Karpas-422 (cell line): Measurements from ENCODE around the gene NEDD9. TPM values are rescaled to one million over a fixed set of nuclear protein-coding genes. Genes with fewer than 3 reads are reported as not detected.

Source experiments
- DNase-seq: peaks from one replicate; pipeline ENCODE4 v3.0.0-alpha.2; 2015
- H2AFZ ChIP-seq: fragments of 200-600 bp; sonication (generic); 2 replicates; pipeline ENCODE4 v1.6.1; 2014; ENCODE audit warnings: antibody characterized with exemption, low read length, mixed read lengths
- H3K27ac ChIP-seq: fragments of 200-600 bp; sonication (generic); 2 replicates; pipeline ENCODE4 v1.5.1; 2014; ENCODE audit warnings: mild to moderate bottlenecking, low read length, moderate library complexity
- H3K27me3 ChIP-seq: fragments of 200-600 bp; sonication (generic); 2 replicates; pipeline ENCODE4 v1.6.1; 2014; ENCODE audit warnings: low read length, mixed read lengths
- H3K36me3 ChIP-seq: fragments of 200-600 bp; sonication (generic); 2 replicates; pipeline ENCODE4 v1.6.1; 2014; ENCODE audit warnings: low read length, mixed read lengths; ENCODE audit not compliant: insufficient read depth
- H3K4me1 ChIP-seq: fragments of 200-600 bp; sonication (generic); 2 replicates; pipeline ENCODE4 v1.6.1; 2014; ENCODE audit warnings: mild to moderate bottlenecking, low read length, mixed read lengths
- H3K4me2 ChIP-seq: fragments of 200-600 bp; sonication (generic); 2 replicates; pipeline ENCODE4 v1.6.1; 2014; ENCODE audit warnings: low read length, low read depth, mild to moderate bottlenecking; ENCODE audit not compliant: poor library complexity, severe bottlenecking
- H3K4me3 ChIP-seq: fragments of 200-600 bp; sonication (generic); 2 replicates; pipeline ENCODE4 v1.5.1; 2014; ENCODE audit warnings: mild to moderate bottlenecking, antibody characterized with exemption, low read length, mixed read lengths
- H3K79me2 ChIP-seq: fragments of 200-600 bp; sonication (generic); 2 replicates; pipeline ENCODE4 v1.6.1; 2014; ENCODE audit warnings: mild to moderate bottlenecking, low read length, mixed read lengths
- H3K9ac ChIP-seq: fragments of 200-600 bp; sonication (generic); 2 replicates; pipeline ENCODE4 v1.6.0; 2014; ENCODE audit warnings: low read length
- H3K9me2 ChIP-seq: fragments of 200-600 bp; sonication (generic), shearing (Covaris generic); replicated peaks from 2 replicates; pipeline ENCODE4 v1.6.0; 2014; ENCODE audit warnings: mild to moderate bottlenecking, low read length, moderate library complexity; ENCODE audit not compliant: insufficient read depth
- H3K9me3 ChIP-seq: fragments of 300-700, 200-600 bp; sonication (generic); 2 replicates; pipeline ENCODE4 v1.6.1; 2014; ENCODE audit warnings: low read length, mixed read lengths
- H4K20me1 ChIP-seq: fragments of 200-600 bp; sonication (generic); 2 replicates; pipeline ENCODE4 v1.6.1; 2014; ENCODE audit warnings: mild to moderate bottlenecking, antibody characterized with exemption, low read length, low read depth; ENCODE audit not compliant: insufficient read depth
- total RNA-seq: library from RNA; depleted of rRNA; stranded (reverse); fragments of >200 nt; shearing (Covaris generic); gene quantifications from 2 replicates; pipeline ENCODE4 v1.2.3, GENCODE V29; 2014; ENCODE audit warnings: low replicate concordance; rRNA removed

The NEDD9 gene, protein sequence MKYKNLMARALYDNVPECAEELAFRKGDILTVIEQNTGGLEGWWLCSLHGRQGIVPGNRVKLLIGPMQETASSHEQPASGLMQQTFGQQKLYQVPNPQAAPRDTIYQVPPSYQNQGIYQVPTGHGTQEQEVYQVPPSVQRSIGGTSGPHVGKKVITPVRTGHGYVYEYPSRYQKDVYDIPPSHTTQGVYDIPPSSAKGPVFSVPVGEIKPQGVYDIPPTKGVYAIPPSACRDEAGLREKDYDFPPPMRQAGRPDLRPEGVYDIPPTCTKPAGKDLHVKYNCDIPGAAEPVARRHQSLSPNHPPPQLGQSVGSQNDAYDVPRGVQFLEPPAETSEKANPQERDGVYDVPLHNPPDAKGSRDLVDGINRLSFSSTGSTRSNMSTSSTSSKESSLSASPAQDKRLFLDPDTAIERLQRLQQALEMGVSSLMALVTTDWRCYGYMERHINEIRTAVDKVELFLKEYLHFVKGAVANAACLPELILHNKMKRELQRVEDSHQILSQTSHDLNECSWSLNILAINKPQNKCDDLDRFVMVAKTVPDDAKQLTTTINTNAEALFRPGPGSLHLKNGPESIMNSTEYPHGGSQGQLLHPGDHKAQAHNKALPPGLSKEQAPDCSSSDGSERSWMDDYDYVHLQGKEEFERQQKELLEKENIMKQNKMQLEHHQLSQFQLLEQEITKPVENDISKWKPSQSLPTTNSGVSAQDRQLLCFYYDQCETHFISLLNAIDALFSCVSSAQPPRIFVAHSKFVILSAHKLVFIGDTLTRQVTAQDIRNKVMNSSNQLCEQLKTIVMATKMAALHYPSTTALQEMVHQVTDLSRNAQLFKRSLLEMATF
- total RNA-seq, result 3.8 and 8.0 TPM in 2 replicates

DNA sequence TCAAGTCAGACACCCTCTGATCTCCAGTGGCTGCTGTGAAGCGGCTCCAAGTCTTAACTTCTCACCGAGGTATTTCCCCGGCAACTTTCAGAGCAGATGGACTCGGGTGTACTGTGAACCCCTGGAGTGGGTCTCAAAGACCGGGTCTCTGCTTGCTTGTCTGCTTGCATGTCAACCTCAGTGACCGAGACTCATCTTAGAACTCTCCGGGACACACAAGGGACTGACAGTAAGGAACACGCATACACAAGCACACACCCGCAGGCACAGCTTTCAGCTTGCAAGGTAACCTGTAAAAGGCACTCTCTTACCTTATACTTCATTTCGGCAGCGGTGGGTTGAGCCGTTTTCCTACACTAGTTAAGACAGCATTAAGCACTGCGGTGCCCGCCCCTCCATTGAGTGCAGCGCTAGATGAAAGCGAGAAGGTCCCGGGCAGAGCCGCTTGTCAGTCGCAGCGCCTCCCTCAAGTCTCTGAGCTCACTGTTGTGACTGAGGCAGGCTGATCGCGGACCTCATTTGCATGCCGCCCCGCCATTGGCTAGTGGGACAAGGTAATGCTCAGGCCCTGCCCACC lies at the start of gene NEDD9:
Gene NEDD9 (minus strand): TSS at position 476 of the 577 bp plus-strand sequence. CDS start 153 bp downstream, at position 323.
- H4K20me1 ChIP-seq, result 0 out of 2 replicates have a peak, but pooled peaks cover 5% of the 10 kb centered on the region
- H3K36me3 ChIP-seq, result no peaks in the 10 kb centered on the region
- peak within 1 kb of the TSS; percentile 60 for H2AFZ ChIP-seq
- H3K27me3 ChIP-seq, result no peaks in the 10 kb centered on the region
- H3K9me2 ChIP-seq, result no peaks in the 10 kb centered on the region
- no peaks in the 10 kb centered on the region for H3K79me2 ChIP-seq
- H3K9me3 ChIP-seq, result no peaks in the 10 kb centered on the region
- DNase-seq, result peak; percentile 95
- H3K4me3 ChIP-seq, result peak within 1 kb of the TSS; percentile 62
- H3K4me2 ChIP-seq, result peak within 1 kb of the TSS; percentile 78
- H3K27ac ChIP-seq, result no peak within 1 kb of the TSS
- H3K9ac ChIP-seq, result peak within 1 kb of the TSS; percentile 47
- peaks cover 15% of the 10 kb centered on the region for H3K4me1 ChIP-seq

DNA sequence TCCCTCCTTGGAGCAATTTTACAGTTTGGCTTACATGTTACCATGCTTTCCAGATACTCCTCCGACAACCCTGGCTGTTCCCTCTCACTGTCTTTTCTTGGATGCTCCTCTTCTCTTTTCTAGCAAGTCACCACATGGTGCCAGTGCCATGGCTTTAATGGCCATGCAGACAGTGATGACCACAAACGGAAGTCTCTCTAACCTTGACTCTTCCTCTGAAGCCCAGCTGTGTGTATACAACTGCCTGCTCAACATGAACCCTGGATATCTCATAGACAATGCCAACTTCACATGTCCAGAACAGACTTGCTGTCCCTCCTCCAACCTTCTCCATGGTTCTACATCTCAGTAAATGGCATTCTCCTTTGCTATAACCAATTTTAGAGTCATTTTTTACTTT lies 49.8 kb upstream of the NEDD9 start:
- Histone ChIP-seq H3K9me2 (no peaks in the 10 kb centered on the region), H3K9me3 (no peaks in the 10 kb centered on the region), H3K27me3 (no peaks in the 10 kb centered on the region), H3K4me1 (no peaks in the 10 kb centered on the region), H2AFZ (no peak overlapping the region), H3K36me3 (no peaks in the 10 kb centered on the region), H3K4me2 (no peak overlapping the region), H3K9ac (no peak overlapping the region), H3K27ac (no peak overlapping the region), H3K79me2 (no peaks in the 10 kb centered on the region), H3K4me3 (no peak overlapping the region), H4K20me1 (no peaks in the 10 kb centered on the region)
- no peak for DNase-seq

DNA sequence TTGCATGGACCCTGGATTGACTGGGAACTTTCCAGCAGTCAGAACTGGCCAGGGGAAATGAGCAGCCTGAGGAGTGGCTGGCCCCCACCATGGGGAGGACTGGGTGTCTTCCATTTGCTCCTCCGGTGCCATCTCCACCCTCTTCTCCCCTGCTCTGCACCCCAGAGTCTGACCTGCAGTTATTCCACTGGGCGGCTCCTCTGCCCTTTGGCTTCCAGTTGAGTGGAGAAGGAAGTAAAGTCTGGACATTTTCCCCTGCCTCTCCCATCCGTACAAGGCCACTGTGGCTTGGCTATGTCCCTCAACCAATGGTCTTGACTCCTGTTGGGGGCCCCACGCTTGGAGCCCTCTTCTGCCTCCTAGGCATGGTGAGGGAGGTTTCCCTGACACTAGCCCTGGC lies 47.9 kb upstream of the NEDD9 start:
- H3K4me2 ChIP-seq, result no peak overlapping the region
- no peaks in the 10 kb centered on the region for H3K79me2 ChIP-seq
- no peaks in the 10 kb centered on the region for H3K4me1 ChIP-seq
- H3K27me3 ChIP-seq, result no peaks in the 10 kb centered on the region
- H2AFZ ChIP-seq, result no peak overlapping the region
- no peak overlapping the region for H3K27ac ChIP-seq
- no peaks in the 10 kb centered on the region for H4K20me1 ChIP-seq
- H3K9me3 ChIP-seq, result no peaks in the 10 kb centered on the region
- no peak overlapping the region for H3K4me3 ChIP-seq
- DNase-seq, result no peak
- no peaks in the 10 kb centered on the region for H3K36me3 ChIP-seq
- H3K9me2 ChIP-seq, result no peaks in the 10 kb centered on the region
- no peak overlapping the region for H3K9ac ChIP-seq

DNA sequence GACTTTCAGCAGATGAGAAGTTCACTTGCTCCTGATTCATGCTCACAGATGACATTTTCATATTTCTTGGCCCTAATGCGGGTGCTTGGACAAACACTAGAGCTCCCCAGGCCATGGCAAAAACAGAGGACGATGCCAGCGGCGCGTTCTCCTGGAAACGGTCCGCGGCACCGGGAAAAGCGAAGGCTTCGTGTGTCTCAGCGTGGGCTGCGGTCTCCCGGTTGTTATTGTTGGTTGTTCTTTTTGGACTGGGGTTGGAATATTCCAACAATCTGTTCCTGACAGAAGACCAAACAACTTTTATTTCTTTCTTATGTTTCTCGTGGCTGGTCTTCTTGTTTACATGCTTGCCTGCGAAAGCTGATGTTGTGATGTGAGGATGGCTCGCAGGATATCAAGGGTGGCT lies 46.8 kb upstream of the NEDD9 start:
- H3K27ac ChIP-seq, result no peak overlapping the region
- no peaks in the 10 kb centered on the region for H3K9me2 ChIP-seq
- no peaks in the 10 kb centered on the region for H3K4me1 ChIP-seq
- DNase-seq, result no peak
- no peaks in the 10 kb centered on the region for H3K79me2 ChIP-seq
- no peak overlapping the region for H2AFZ ChIP-seq
- no peaks in the 10 kb centered on the region for H3K27me3 ChIP-seq
- no peaks in the 10 kb centered on the region for H3K36me3 ChIP-seq
- H3K9me3 ChIP-seq, result no peaks in the 10 kb centered on the region
- H3K4me2 ChIP-seq, result no peak overlapping the region
- H4K20me1 ChIP-seq, result no peaks in the 10 kb centered on the region
- no peak overlapping the region for H3K9ac ChIP-seq
- H3K4me3 ChIP-seq, result no peak overlapping the region

DNA sequence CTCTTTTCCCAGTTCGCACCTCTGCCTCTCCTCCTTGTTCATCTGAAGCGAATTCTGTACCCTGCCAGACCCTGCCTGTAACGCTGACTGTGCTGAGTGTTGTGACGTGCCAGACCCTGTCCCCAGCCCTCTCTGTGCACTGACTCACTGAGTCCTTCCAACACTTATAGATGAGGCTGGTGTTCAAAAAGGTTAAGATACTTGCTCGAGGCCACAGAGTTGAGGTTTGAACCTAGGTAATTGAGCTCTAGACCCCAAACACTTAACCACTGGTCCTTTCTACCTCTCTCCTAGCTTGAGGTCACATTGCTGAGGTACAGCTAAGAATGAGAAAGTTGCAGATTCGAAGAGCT lies 45.7 kb upstream of the NEDD9 start:
- Histone ChIP-seq H3K9ac (no peak overlapping the region), H3K4me2 (no peak overlapping the region), H3K36me3 (no peaks in the 10 kb centered on the region), H3K4me3 (no peak overlapping the region), H3K4me1 (no peaks in the 10 kb centered on the region), H3K9me3 (no peaks in the 10 kb centered on the region), H3K79me2 (no peaks in the 10 kb centered on the region), H3K27me3 (no peaks in the 10 kb centered on the region), H2AFZ (no peak overlapping the region), H4K20me1 (no peaks in the 10 kb centered on the region), H3K9me2 (no peaks in the 10 kb centered on the region), H3K27ac (no peak overlapping the region)
- DNase-seq, result no peak

DNA sequence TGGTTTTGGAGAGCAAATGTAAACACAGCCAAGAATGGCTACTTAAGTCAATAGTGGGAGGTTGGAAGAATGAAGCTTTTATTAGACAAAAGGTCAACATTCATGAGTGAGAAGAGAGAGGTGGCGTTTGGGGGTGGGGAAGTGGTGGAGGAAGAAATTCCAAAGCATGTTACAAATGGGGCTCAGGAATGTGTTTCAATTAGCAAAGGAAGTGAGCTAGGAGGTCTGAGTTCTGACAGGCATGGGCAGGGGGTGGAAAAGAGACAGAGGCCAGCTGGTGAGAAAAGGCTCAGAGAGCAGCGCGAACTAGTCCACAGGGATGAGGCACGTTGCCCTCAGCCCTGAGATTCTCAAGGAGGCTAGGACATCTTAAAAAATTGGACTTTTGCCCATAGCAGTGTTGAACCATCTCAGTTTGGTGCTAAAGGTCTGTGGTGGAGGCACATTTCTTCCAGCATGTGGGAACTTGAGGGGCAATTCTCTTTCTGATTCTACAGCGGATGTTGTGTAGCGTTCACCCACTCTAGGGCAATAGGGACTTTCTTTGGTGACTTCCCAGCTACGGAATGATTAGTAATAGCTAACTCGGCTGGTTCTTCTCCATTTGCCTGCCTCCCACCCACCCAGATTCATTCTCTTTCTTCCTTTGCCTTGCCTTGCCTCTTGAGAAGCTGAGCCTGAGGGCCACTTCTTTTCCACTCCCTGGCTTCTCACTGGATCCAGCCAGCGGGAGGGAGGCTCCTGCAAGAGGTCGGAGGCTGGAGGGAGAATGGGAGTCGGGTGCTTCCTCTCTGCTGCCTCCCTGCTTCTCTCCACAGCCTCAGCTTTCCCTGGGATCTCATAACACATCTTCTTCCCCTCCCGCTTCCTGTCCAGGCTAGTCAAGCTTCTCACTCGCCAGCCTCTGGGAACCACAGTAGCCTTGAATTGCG lies 45.1 kb upstream of the NEDD9 start:
- Histone ChIP-seq H3K27me3 (no peaks in the 10 kb centered on the region), H3K4me3 (no peak overlapping the region)
- no peak for DNase-seq

DNA sequence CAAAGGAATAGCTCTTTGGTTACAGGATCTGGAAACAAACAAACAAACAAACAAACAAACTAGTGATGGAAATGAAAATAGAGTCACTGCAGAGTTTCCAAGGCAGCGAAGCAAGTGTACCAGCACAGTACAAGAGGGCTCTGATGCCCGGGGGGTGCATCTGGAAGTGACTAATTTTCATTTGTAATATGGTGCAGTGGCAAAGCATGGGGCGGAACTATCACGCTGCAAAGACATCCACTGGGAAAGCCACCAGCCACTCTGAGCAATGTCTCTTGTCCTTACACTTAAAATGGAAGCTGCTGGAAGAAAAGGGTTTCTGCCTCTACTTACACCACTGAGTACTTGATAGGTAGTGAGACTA lies 44.4 kb upstream of the NEDD9 start:
- H3K4me3 ChIP-seq, result no peak overlapping the region
- no peak overlapping the region for H3K4me2 ChIP-seq
- no peak overlapping the region for H3K27ac ChIP-seq
- H3K79me2 ChIP-seq, result no peaks in the 10 kb centered on the region
- H2AFZ ChIP-seq, result no peak overlapping the region
- no peaks in the 10 kb centered on the region for H3K9me3 ChIP-seq
- H3K9me2 ChIP-seq, result no peaks in the 10 kb centered on the region
- no peak for DNase-seq
- no peaks in the 10 kb centered on the region for H4K20me1 ChIP-seq
- no peaks in the 10 kb centered on the region for H3K4me1 ChIP-seq
- no peaks in the 10 kb centered on the region for H3K36me3 ChIP-seq
- H3K9ac ChIP-seq, result no peak overlapping the region
- H3K27me3 ChIP-seq, result no peaks in the 10 kb centered on the region

More for the DNA sequence above, 45.1 kb upstream of the NEDD9 start:
- Histone ChIP-seq H4K20me1 (no peaks in the 10 kb centered on the region), H3K9me2 (no peaks in the 10 kb centered on the region), H3K9me3 (no peaks in the 10 kb centered on the region), H2AFZ (no peak overlapping the region), H3K4me1 (no peaks in the 10 kb centered on the region), H3K79me2 (no peaks in the 10 kb centered on the region), H3K9ac (no peak overlapping the region), H3K4me2 (no peak overlapping the region), H3K36me3 (no peaks in the 10 kb centered on the region), H3K27ac (no peak overlapping the region)
